Common myeloid progenitor, CD34-positive (primary cell): Measurements from ENCODE around the gene ZMYND10.
A peak's percentile ranks its signal among the peaks of the same experiment; 100 is the strongest.

Experiments
- CTCF ChIA-PET: fragments of 350-600 bp; sonication (Branson Sonifier 250); formaldehyde crosslinking; loops from one replicate; lab custom pipeline; 2021; ENCODE audit warnings: antibody characterized with exemption; lab: Charles Lee
- POLR2A ChIA-PET: fragments of 350-600 bp; sonication (Branson Sonifier 250); formaldehyde crosslinking; loops from one replicate; lab custom pipeline; 2021; ENCODE audit warnings: antibody characterized with exemption; lab: Charles Lee
- DNase-seq, 3 donors: peaks; one replicate each; pipeline versions ENCODE4 v3.0.0 to v3.0.0-alpha.2; 2013
- H3K27ac ChIP-seq, 2 experiments: 1 replicate in 1 of 2; 2 replicates in 1 of 2; pipeline ENCODE4 v1.7.0; 2013; ENCODE audit warnings: inconsistent platforms in 2 of 2, low read length in 2 of 2, mild to moderate bottlenecking in 2 of 2, low read depth in 1 of 2, moderate library complexity in 1 of 2; ENCODE audit not compliant: severe bottlenecking in 2 of 2, insufficient read depth in 1 of 2, poor library complexity in 1 of 2
- H3K27me3 ChIP-seq, 5 experiments: replicated peaks in 2 of 5; 1 replicate in 3 of 5; 2 replicates in 2 of 5; pipeline versions ENCODE4 v1.6.1 to v1.7.0; 2013; ENCODE audit warnings: low read length in 4 of 5, mild to moderate bottlenecking in 2 of 5, moderate library complexity in 2 of 5, inconsistent platforms in 1 of 5; ENCODE audit not compliant: insufficient read depth in 5 of 5, control insufficient read depth in 4 of 5
- H3K36me3 ChIP-seq, 4 experiments: 1 replicate in 2 of 4; 2 replicates in 2 of 4; pipeline versions ENCODE4 v1.6.1 to v1.7.0; 2013; ENCODE audit warnings: low read length in 3 of 4, control low read depth in 1 of 4, mild to moderate bottlenecking in 1 of 4; ENCODE audit not compliant: control insufficient read depth in 4 of 4, insufficient read depth in 4 of 4
- H3K4me1 ChIP-seq, 4 experiments: 1 replicate in 3 of 4; 2 replicates in 1 of 4; pipeline versions ENCODE4 v1.6.1 to v1.7.1; 2013; ENCODE audit warnings: low read length in 3 of 4, mild to moderate bottlenecking in 3 of 4, control low read depth in 1 of 4, inconsistent platforms in 1 of 4, moderate library complexity in 1 of 4; ENCODE audit not compliant: control insufficient read depth in 4 of 4, insufficient read depth in 4 of 4; ENCODE audit errors: control extremely low read depth in 1 of 4
- H3K4me3 ChIP-seq, 7 experiments: 1 replicate in 4 of 7; 2 replicates in 3 of 7; pipeline versions ENCODE4 v1.5.1 to v1.7.0; 2013; ENCODE audit warnings: mild to moderate bottlenecking in 7 of 7, low read length in 6 of 7, moderate library complexity in 6 of 7, inconsistent platforms in 2 of 7, low read depth in 2 of 7, control low read depth in 1 of 7; ENCODE audit not compliant: insufficient read depth in 4 of 7, control insufficient read depth in 1 of 7; ENCODE audit errors: extremely low read depth in 1 of 7
- H3K9me3 ChIP-seq, 5 experiments: 1 replicate in 4 of 5; 2 replicates in 1 of 5; pipeline versions ENCODE4 v1.6.1 to v1.7.1; 2013; ENCODE audit warnings: low read length in 4 of 5, mild to moderate bottlenecking in 2 of 5, inconsistent platforms in 1 of 5, low read depth in 1 of 5, moderate library complexity in 1 of 5; ENCODE audit not compliant: control insufficient read depth in 4 of 5, insufficient read depth in 2 of 5; ENCODE audit errors: control extremely low read depth in 1 of 5
- WGBS: methylation state at CpG from one replicate; pipeline ENCODE4 v1.1.5; 2013; ENCODE audit not compliant: insufficient coverage; 5-methylcytosine and 5-hydroxymethylcytosine counted together

Gene ZMYND10

GRCh38 chr3:50300681-50301254 lies 44.8 kb downstream of the ZMYND10 start:
- no peak for DNase-seq
- peak overlapping the region in 1 of 7 experiments; percentile 69 for H3K4me3 ChIP-seq
- H3K36me3 ChIP-seq: peaks cover 0 to 18% (median 9%) of the 10 kb centered on the region in 4 experiments
- ChIA-PET POLR2A (no interaction called here), CTCF (interaction anchor here (0.6 to 5.3 kb wide), 3 partner anchors 14 to 23 kb away, joined by 4 to 46 read pairs (median 5); partner anchors contain the start of gene HYAL2)
- H3K27ac ChIP-seq: peak overlapping the region in 1 of 2 experiments; percentile 86
- no peaks in the 10 kb centered on the region for H3K27me3 ChIP-seq
- 83% methylated on average over 2 of the region's 6 CpGs for WGBS
- peaks cover 7 to 34% (median 31%) of the 10 kb centered on the region in 4 experiments for H3K4me1 ChIP-seq
- no peaks in the 10 kb centered on the region for H3K9me3 ChIP-seq

- 45% methylated on average over 10 of the region's 12 CpGs for WGBS
- Histone ChIP-seq H3K4me3 (peak overlapping the region; percentile 31 to 74 (median 69)), H3K36me3 (peaks cover 0 to 18% (median 9%) of the 10 kb centered on the region in 4 experiments), H3K27ac (peak overlapping the region; percentile 66 to 86), H3K9me3 (no peaks in the 10 kb centered on the region), H3K4me1 (peaks cover 7 to 34% (median 31%) of the 10 kb centered on the region in 4 experiments), H3K27me3 (no peaks in the 10 kb centered on the region)
- DNase-seq: peak; percentile 49 to 85 (median 83)
- ChIA-PET POLR2A (interaction anchor here (0.7 to 1.0 kb wide), 2 partner anchors 15 to 28 kb away, joined by 3 to 4 read pairs; partner anchors contain the start of gene TUSC2), CTCF (interaction anchor here (0.6 to 5.5 kb wide), 11 partner anchors 12 to 462 kb away, joined by 3 to 46 read pairs (median 4); partner anchors contain the start of genes HYAL2, LSMEM2, SEMA3B and TUSC2)
These were observed 45.4 kb downstream of the ZMYND10 start for GRCh38 chr3:50299929-50300680.

GRCh38 chr3:50299638-50299928 lies 45.9 kb downstream of the ZMYND10 start:
- H3K36me3 ChIP-seq: peaks cover 0 to 19% (median 9%) of the 10 kb centered on the region in 4 experiments
- H3K27me3 ChIP-seq: no peaks in the 10 kb centered on the region
- H3K27ac ChIP-seq: peak overlapping the region; percentile 66 to 86
- POLR2A ChIA-PET: interaction anchor here (0.6 to 1.0 kb wide), 3 partner anchors 16 to 33 kb away, joined by 3 to 4 read pairs (median 4); partner anchors contain the start of gene TUSC2
- 1% methylated on average over 12 of the region's 12 CpGs for WGBS
- H3K4me3 ChIP-seq: peak overlapping the region; percentile 31 to 74 (median 69)
- no peak for DNase-seq
- H3K9me3 ChIP-seq: no peaks in the 10 kb centered on the region
- CTCF ChIA-PET: interaction anchor here (0.7 to 5.5 kb wide), 11 partner anchors 10 to 462 kb away, joined by 3 to 46 read pairs (median 3); partner anchors contain the start of genes HYAL2, LSMEM2, SEMA3B and TUSC2
- peaks cover 7 to 34% (median 31%) of the 10 kb centered on the region in 4 experiments for H3K4me1 ChIP-seq

DNA sequence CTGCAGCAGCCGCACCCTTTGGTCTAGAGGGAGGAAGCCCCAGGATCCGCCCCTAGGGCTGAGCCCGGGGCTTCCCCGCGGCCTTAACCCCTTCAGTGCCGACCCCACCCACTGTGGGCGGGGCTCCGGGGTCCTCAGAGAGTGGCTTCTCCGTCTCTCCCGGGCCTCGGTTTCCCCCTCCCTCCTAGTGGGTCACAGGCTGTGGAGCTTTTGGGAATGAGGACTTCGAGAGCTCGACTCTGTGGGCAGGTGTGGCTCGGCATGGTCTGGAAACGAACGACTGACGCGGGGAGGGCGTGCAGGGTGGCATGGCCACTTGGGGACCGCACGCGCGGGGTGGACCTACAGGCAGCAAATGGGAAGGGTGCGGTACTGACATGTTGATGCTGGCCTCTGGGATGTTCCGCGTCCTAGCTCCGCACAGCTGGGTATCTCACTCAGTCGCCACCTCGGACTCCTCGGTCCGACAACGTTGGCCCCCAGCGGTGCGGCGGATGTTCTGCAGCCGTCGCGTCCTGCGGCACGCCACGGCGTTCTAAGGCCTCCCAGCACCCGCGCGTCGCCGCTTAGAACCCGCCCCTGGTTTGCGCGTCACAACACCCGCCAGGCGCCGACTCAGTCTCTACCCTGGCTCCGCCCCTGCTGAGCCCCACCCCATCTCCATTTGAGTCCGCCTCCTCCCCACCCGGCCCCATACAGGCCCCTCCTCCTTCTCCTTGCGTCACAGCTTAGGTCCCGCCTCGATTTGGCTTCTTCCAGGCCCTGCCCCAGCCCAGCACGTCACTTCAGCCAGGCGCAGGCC lies 46.5 kb downstream of the ZMYND10 start, which contains the start of the genes HYAL3 and NAA80:
HYAL3 (minus strand) TSS at position 570 of the 802 bp plus-strand sequence. CDS start 3,803 bp downstream, outside the sequence.
NAA80 (minus strand) TSS at position 570 of the 802 bp plus-strand sequence. CDS start 1,942 bp downstream, outside the sequence.
- Histone ChIP-seq H3K4me3 (peak within 1 kb of the TSS; percentile 59 to 98 (median 80)), H3K9me3 (no peaks in the 10 kb centered on the region), H3K4me1 (peaks cover 7 to 34% (median 31%) of the 10 kb centered on the region in 4 experiments), H3K27me3 (no peaks in the 10 kb centered on the region), H3K36me3 (peaks cover 0 to 22% (median 9%) of the 10 kb centered on the region in 4 experiments), H3K27ac (peak within 1 kb of the TSS; percentile 66 to 86)
- ChIA-PET POLR2A (interaction anchor here (0.6 to 1.4 kb wide), 5 partner anchors 16 to 38 kb away, joined by 3 to 5 read pairs (median 4); partner anchors contain the start of gene TUSC2), CTCF (interaction anchor here (0.7 to 5.5 kb wide), 15 partner anchors 10 to 461 kb away, joined by 3 to 46 read pairs (median 3); partner anchors contain the start of genes HYAL2, LSMEM2, SEMA3B and TUSC2)
- peak; percentile 99 for DNase-seq
- 0% methylated on average over 46 of the region's 61 CpGs for WGBS

DNA sequence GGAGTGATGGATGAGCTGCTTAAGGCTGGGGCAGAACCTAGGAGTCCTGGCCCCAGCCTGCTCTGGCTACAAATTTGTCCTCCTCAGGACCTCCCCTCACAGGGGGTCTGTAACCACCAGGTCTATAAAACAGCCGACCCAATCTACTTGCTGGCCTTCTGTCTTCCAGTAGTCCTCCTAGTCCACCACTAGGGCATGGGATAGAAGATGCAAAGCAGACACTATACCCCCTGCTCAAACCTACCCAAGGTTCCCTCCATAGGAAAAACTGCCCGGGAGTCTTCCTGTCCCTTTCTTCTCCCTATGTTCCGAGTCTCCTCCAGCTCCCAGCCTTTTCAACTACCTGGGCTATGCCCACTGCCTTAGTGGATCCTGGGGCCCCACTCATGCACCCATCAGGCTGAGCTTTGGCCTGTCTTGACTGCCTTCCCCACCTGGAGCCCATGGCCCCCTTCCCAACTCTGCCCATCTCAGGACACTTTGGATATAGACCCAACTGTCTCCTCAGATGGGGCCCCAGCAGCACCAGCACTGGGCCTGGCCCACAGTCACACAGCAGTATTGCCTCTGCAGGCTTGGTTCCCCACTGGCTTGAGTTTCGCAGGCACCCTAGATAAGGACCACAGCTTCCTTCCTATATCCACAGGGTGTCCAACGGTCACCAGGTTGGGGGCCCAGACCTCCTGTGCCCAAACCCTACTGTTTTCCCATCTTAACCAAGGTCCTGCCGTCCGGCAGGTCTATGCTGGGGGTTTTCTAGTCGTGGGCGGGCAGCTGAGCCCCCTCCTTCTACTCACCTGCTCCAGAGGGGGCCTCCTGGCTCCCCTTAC lies 47.4 kb downstream of the ZMYND10 start:
- peak overlapping the region; percentile 59 to 98 (median 80) for H3K4me3 ChIP-seq
- no peaks in the 10 kb centered on the region for H3K27me3 ChIP-seq
- peaks cover 7 to 34% (median 32%) of the 10 kb centered on the region in 4 experiments for H3K4me1 ChIP-seq
- WGBS: 14% methylated on average over 8 of the region's 9 CpGs
- no peaks in the 10 kb centered on the region for H3K9me3 ChIP-seq
- peak overlapping the region; percentile 66 to 86 for H3K27ac ChIP-seq
- DNase-seq: peak in 1 of 3 donors; percentile 43
- H3K36me3 ChIP-seq: peaks cover 0 to 22% (median 9%) of the 10 kb centered on the region in 4 experiments
- ChIA-PET CTCF (interaction anchor here (0.8 to 5.5 kb wide), 13 partner anchors 10 to 82 kb away, joined by 3 to 46 read pairs (median 3); partner anchors contain the start of gene HYAL2), POLR2A (interaction anchor here (1.1 to 1.4 kb wide), 2 partner anchors 30 to 39 kb away, joined by 3 to 5 read pairs; partner anchors contain the start of gene TUSC2)
